K562 (cell line): ENCODE results near the gene REC8. TPM values are rescaled to one million over a fixed set of nuclear protein-coding genes. Genes with fewer than 3 reads are reported as not detected.
A peak's percentile ranks its signal among the peaks of the same experiment; 100 is the strongest.

ENCODE experiments used
- ATAC-seq: fragments of 200-7000 bp; cut with Tn5 transposase; 3 replicates; pipeline ENCODE4 v1.9.1; 2020; ENCODE audit warnings: moderate library complexity
- BruUV-seq: library from RNA; stranded (reverse); fragments of 400-500 nt; replicated peaks from 2 replicates; lab custom pipeline; 2021; lab: Mats Ljungman, UMichigan
- CTCF ChIA-PET: fragments of 300-600 bp; formaldehyde crosslinking; extraction: SDS; loops from one replicate; lab custom pipeline; 2021; ENCODE audit warnings: low intra/inter-chr PET ratio; lab: Yijun Ruan, JAX
- POLR2A ChIA-PET: fragments of 300-600, 350-650 bp; sonication (Branson Sonifier 250); formaldehyde crosslinking; extraction: SDS; loops from one replicate; lab custom pipeline; 2021; ENCODE audit warnings: antibody characterized with exemption, inconsistent platforms; lab: Yijun Ruan, JAX
- DNase-seq, 4 experiments: peaks; one replicate each; pipeline versions ENCODE4 v3.0.0 to v3.0.0-alpha.2; 2011 to 2018; ENCODE audit warnings: low spot score in 3 of 4, mixed read lengths in 3 of 4; ENCODE audit errors: extremely low read depth in 1 of 4
- FAIRE-seq: peaks from 2 replicates; lab custom pipeline; 2011; peaks lifted over from hg19 to GRCh38; lab: Jason Lieb, UNC
- H2AFZ ChIP-seq: 2 replicates; pipeline ENCODE4 v1.6.0; 2011; ENCODE audit warnings: low read depth, low read length, control low read depth, inconsistent platforms
- H3K27ac ChIP-seq: fragments of 200-600 bp; 3 replicates; pipeline ENCODE4 v1.8.0; 2011; ENCODE audit warnings: low read depth, mild to moderate bottlenecking, control low read depth, inconsistent platforms, low read length, moderate library complexity, mixed read lengths; ENCODE audit errors: extremely low read depth
- H3K27me3 ChIP-seq, 2 experiments: fragments of 300-600 bp in 1 of 2; 2 replicates in 1 of 2; 3 replicates in 1 of 2; pipeline versions ENCODE4 v1.6.0 to v1.8.0; 2011; ENCODE audit warnings: inconsistent platforms in 2 of 2, low read length in 2 of 2, mild to moderate bottlenecking in 1 of 2, mixed read lengths in 1 of 2, moderate library complexity in 1 of 2; ENCODE audit not compliant: control insufficient read depth in 2 of 2, insufficient read depth in 2 of 2
- H3K36me3 ChIP-seq: fragments of 300-600 bp; 3 replicates; pipeline ENCODE4 v1.8.0; 2011; ENCODE audit warnings: mild to moderate bottlenecking, low read length, inconsistent platforms; ENCODE audit not compliant: control insufficient read depth, insufficient read depth
- H3K4me1 ChIP-seq, 2 experiments: fragments of 200-600 bp in 1 of 2; replicated peaks in 1 of 2; 2 replicates in 1 of 2; 3 replicates in 1 of 2; pipeline versions ENCODE4 v1.5.1 to v1.8.0; 2011; ENCODE audit warnings: inconsistent platforms in 2 of 2, low read length in 2 of 2, mild to moderate bottlenecking in 1 of 2, mixed read lengths in 1 of 2, moderate library complexity in 1 of 2; ENCODE audit not compliant: control insufficient read depth in 2 of 2, insufficient read depth in 2 of 2
- H3K4me2 ChIP-seq: 2 replicates; pipeline ENCODE4 v1.6.1; 2011; ENCODE audit warnings: low read length, control low read depth, inconsistent platforms, mixed read lengths; ENCODE audit not compliant: insufficient read depth
- H3K4me3 ChIP-seq: fragments of 200-600 bp; sonication (generic), shearing (Covaris generic); 2 replicates; pipeline ENCODE4 v1.5.1; 2016; ENCODE audit warnings: control low read depth, inconsistent platforms
- H3K79me2 ChIP-seq: fragments of 200-600 bp; 3 replicates; pipeline ENCODE4 v1.8.0; 2011; ENCODE audit warnings: low read length, inconsistent platforms; ENCODE audit not compliant: control insufficient read depth, insufficient read depth
- H3K9ac ChIP-seq, 2 experiments: 2 replicates each; pipeline versions ENCODE4 v1.6.0 to v1.6.1; 2011; ENCODE audit warnings: low read depth in 2 of 2, low read length in 2 of 2, control low read depth in 1 of 2, inconsistent platforms in 1 of 2, mild to moderate bottlenecking in 1 of 2, mixed read lengths in 1 of 2; ENCODE audit not compliant: insufficient read depth in 1 of 2
- H3K9me1 ChIP-seq: one replicate; pipeline ENCODE4 v1.6.0; 2011; ENCODE audit warnings: inconsistent platforms, mild to moderate bottlenecking, low read length, moderate library complexity; ENCODE audit not compliant: control insufficient read depth, insufficient read depth
- H3K9me3 ChIP-seq: replicated peaks from 2 replicates; pipeline ENCODE4 v1.5.1; 2011; ENCODE audit warnings: low read depth, low read length, inconsistent platforms; ENCODE audit not compliant: control insufficient read depth, insufficient read depth
- H4K20me1 ChIP-seq: replicated peaks from 2 replicates; pipeline ENCODE4 v1.6.1; 2011; ENCODE audit warnings: low read length, inconsistent platforms, mixed read lengths; ENCODE audit not compliant: control insufficient read depth, insufficient read depth
- HNRNPUL1 ChIP-seq: fragments of 200-400 bp; formaldehyde crosslinking; IDR thresholded peaks from 2 replicates; pipeline ENCODE4 v1.6.1; 2017; ENCODE audit warnings: low read length
- KDM5B ChIP-seq: fragments of 200-600 bp; sonication (generic); IDR thresholded peaks from 2 replicates; pipeline ENCODE4 v1.6.1; 2012; ENCODE audit warnings: low read depth, mild to moderate bottlenecking, moderate library complexity, low read length, control low read depth, inconsistent platforms; ENCODE audit not compliant: insufficient replicate concordance
- ZZZ3 ChIP-seq: fragments of 450-650 bp; IDR thresholded peaks from 2 replicates; pipeline ENCODE4 v1.6.1; 2016; ENCODE audit warnings: antibody characterized with exemption, mild to moderate bottlenecking, moderate library complexity
- WGBS: fragments of 100-300 bp; shearing (Covaris generic); methylation state at CpG from one replicate; pipeline ENCODE4 v1.1.6; 2016; ENCODE audit warnings: low coverage, mixed read lengths; ENCODE audit not compliant: insufficient coverage; ENCODE audit errors: missing lambda C conversion rate; 5-methylcytosine and 5-hydroxymethylcytosine counted together
- in situ Hi-C: fragments of 300-500 bp; cut with MboI; formaldehyde crosslinking; loops from 4 replicates; pipeline ENCODE4 v1.15.0; 2018; ENCODE audit warnings: inconsistent platforms, mixed read lengths
- intact Hi-C: fragments of 100-400 bp; cut with micrococcal nuclease; formaldehyde crosslinking; loops from 2 replicates; pipeline ENCODE4 v1.14.2; 2022
- polyA plus RNA-seq, 8 experiments: library from polyadenylated mRNA; depleted of rRNA in 4 of 8; stranded (reverse) in 5 of 8; unstranded in 3 of 8; fragments of >200 nt; fragmentation: Nextera tagmentation in 2 of 8; fragmentation: Illumina TruSeq in 1 of 8; extraction: Ambion mirVana in 2 of 8; extraction: Trizol in 1 of 8; gene quantifications; 2 replicates each; pipeline versions ENCODE4 v1.2.1 to v1.2.3, GENCODE V29; 2011 to 2014; ENCODE audit warnings: inconsistent platforms in 1 of 8, missing spikeins in 1 of 8
- total RNA-seq, 7 experiments: library from RNA; depleted of rRNA in 6 of 7; stranded (reverse); fragments of >200 nt in 6 of 7; fragmentation: Illumina TruSeq in 2 of 7; extraction: Trizol in 2 of 7; gene quantifications; 2 replicates each; pipeline versions ENCODE4 v1.2.1 to v1.2.3, GENCODE V29; 2011 to 2021; ENCODE audit warnings: low replicate concordance in 1 of 7

Gene REC8
- total and polyA plus RNA-seq, 9 of the 15 experiments (the other 6 are each of a cell fraction or from before 2014, with no cell fraction given), result 0.11 to 2.5 (median 0.85) TPM

GRCh38 chr14:24136684-24137528 is 35.0 kb upstream of the REC8 start:
- no peak for DNase-seq
- Histone ChIP-seq H3K4me2 (peak overlapping the region; percentile 72), H3K4me1 (peaks cover 7 to 37% of the 10 kb centered on the region in 2 experiments; a peak in 4 of 5 replicates), H3K9me1 (no peaks in the 10 kb centered on the region), H3K4me3 (peak overlapping the region; percentile 92), H3K79me2 (peaks cover 20% of the 10 kb centered on the region), H3K36me3 (peaks cover 24% of the 10 kb centered on the region), H2AFZ (no peak overlapping the region), H3K27ac (no peak overlapping the region), H3K9me3 (no peaks in the 10 kb centered on the region), H3K27me3 (no peaks in the 10 kb centered on the region), H4K20me1 (no peaks in the 10 kb centered on the region; the same call in 1 of the 2 replicates), H3K9ac (peak overlapping the region; percentile 71 to 93; a peak in 3 of 4 replicates)
- in situ Hi-C loops (no loop called here), intact Hi-C loops (no loop called here)
- WGBS, result 23% methylated on average over 9 of the region's 13 CpGs
- peak; percentile 8 for TF ChIP-seq KDM5B
- no peak for TF ChIP-seq HNRNPUL1
- TF ChIP-seq ZZZ3, result no peak
- ChIA-PET POLR2A (interaction anchor here (0.9 to 1.8 kb wide), 3 partner anchors 9 to 22 kb away, joined by 4 read pairs; partner anchors contain the start of genes DCAF11, NRL and PSME2), CTCF (no interaction called here)
- BruUV-seq, result no TSS peak
- no peak for ATAC-seq
- FAIRE-seq, result no peak
